ENCODE measurements around the gene SLC24A3. TPM values are rescaled to one million over a fixed set of nuclear protein-coding genes. Genes with fewer than 3 reads are reported as not detected.

SLC24A3 gene
- total RNA-seq, 1 donor from 2014 or later, result 0.21 TPM

- Histone ChIP-seq H4K20me1 (ENCODE audit: low read depth) (no peaks in the 10 kb centered on the region), H3K27me3 (no peaks in the 10 kb centered on the region), H3K4me2 (no peak overlapping the region), H3K27ac (no peak overlapping the region), H3K79me2 (ENCODE audit: low read depth) (no peaks in the 10 kb centered on the region), H3F3A (ENCODE audit: low read depth) (no peaks in the 10 kb centered on the region), H3K4me1 (no peaks in the 10 kb centered on the region), H3K9ac (no peak overlapping the region), H3K4me3 (no peak overlapping the region), H3K36me3 (no peaks in the 10 kb centered on the region), H2AFZ (replicated peaks) (no peak overlapping the region), H3K9me3 (ENCODE audit: low read depth) (no peaks in the 10 kb centered on the region)
- peaks cover 6% of the 10 kb centered on the region for H3K9me3 Mint-ChIP-seq
- peaks cover 3% of the 10 kb centered on the region for H3K27me3 Mint-ChIP-seq (ENCODE audit: insufficient read depth, low read depth)
- DNase-seq (ENCODE audit: low spot score), result no peak
- H3K4me1 Mint-ChIP-seq, result peaks cover 2% of the 10 kb centered on the region
- TF ChIP-seq, protein P1, sequence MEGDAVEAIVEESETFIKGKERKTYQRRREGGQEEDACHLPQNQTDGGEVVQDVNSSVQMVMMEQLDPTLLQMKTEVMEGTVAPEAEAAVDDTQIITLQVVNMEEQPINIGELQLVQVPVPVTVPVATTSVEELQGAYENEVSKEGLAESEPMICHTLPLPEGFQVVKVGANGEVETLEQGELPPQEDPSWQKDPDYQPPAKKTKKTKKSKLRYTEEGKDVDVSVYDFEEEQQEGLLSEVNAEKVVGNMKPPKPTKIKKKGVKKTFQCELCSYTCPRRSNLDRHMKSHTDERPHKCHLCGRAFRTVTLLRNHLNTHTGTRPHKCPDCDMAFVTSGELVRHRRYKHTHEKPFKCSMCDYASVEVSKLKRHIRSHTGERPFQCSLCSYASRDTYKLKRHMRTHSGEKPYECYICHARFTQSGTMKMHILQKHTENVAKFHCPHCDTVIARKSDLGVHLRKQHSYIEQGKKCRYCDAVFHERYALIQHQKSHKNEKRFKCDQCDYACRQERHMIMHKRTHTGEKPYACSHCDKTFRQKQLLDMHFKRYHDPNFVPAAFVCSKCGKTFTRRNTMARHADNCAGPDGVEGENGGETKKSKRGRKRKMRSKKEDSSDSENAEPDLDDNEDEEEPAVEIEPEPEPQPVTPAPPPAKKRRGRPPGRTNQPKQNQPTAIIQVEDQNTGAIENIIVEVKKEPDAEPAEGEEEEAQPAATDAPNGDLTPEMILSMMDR (IDR thresholded peaks at IDR 0.05), result no peak
- no peak for TF ChIP-seq EZH2phosphoT487 (IDR thresholded peaks at IDR 0.05)
- no peak for TF ChIP-seq EZH2 (IDR thresholded peaks at IDR 0.05)
- no peak overlapping the region for H3K27ac Mint-ChIP-seq
- no peak overlapping the region for H3K4me3 Mint-ChIP-seq
- no peaks in the 10 kb centered on the region for H3K36me3 Mint-ChIP-seq
Observed at GRCh38 chr20:19448632-19449031, 236.2 kb downstream of the SLC24A3 start.

DNA sequence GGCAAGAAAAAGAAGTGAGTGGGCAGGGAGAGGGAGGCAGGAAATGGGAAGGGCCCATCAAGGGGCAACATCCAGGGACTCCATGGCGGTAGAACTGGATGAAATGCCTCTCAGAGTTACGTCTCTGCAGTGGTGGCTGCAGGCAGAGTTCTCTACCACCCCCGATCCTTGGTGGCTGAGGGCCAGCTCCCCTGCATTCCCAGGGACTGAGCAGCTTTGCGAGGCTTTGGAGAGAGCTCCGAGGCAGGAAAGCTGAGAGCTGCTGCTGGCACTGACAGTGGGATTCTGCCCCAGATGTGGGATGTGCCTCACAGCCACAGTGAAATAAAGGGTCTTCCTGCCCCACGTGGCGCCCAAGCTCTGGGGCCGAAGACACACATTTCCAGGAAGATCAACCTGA is 236.6 kb downstream of the SLC24A3 start:
- no peak overlapping the region for H3K27ac Mint-ChIP-seq
- Histone ChIP-seq H3F3A (ENCODE audit: low read depth) (no peaks in the 10 kb centered on the region), H3K27me3 (no peaks in the 10 kb centered on the region), H3K27ac (no peak overlapping the region), H2AFZ (replicated peaks) (no peak overlapping the region), H3K36me3 (no peaks in the 10 kb centered on the region), H4K20me1 (ENCODE audit: low read depth) (no peaks in the 10 kb centered on the region), H3K4me2 (no peak overlapping the region), H3K9me3 (ENCODE audit: low read depth) (no peaks in the 10 kb centered on the region), H3K9ac (no peak overlapping the region), H3K79me2 (ENCODE audit: low read depth) (no peaks in the 10 kb centered on the region), H3K4me3 (no peak overlapping the region), H3K4me1 (no peaks in the 10 kb centered on the region)
- peaks cover 1% of the 10 kb centered on the region for H3K9me3 Mint-ChIP-seq
- no peak for DNase-seq (ENCODE audit: low spot score)
- peaks cover 6% of the 10 kb centered on the region for H3K4me1 Mint-ChIP-seq
- no peak overlapping the region for H3K4me3 Mint-ChIP-seq
- peaks cover 3% of the 10 kb centered on the region for H3K27me3 Mint-ChIP-seq (ENCODE audit: insufficient read depth, low read depth)
- H3K36me3 Mint-ChIP-seq, result no peaks in the 10 kb centered on the region
- TF ChIP-seq EZH2phosphoT487 (IDR thresholded peaks at IDR 0.05) (no peak), EZH2 (IDR thresholded peaks at IDR 0.05) (no peak)
- TF ChIP-seq, protein P1 (IDR thresholded peaks at IDR 0.05), result no peak

- Histone ChIP-seq H3K4me2 (no peak overlapping the region), H3K27ac (no peak overlapping the region), H3K36me3 (no peaks in the 10 kb centered on the region), H3K9ac (no peak overlapping the region), H4K20me1 (ENCODE audit: low read depth) (no peaks in the 10 kb centered on the region), H3K79me2 (ENCODE audit: low read depth) (no peaks in the 10 kb centered on the region), H3K9me3 (ENCODE audit: low read depth) (no peaks in the 10 kb centered on the region), H3F3A (ENCODE audit: low read depth) (no peaks in the 10 kb centered on the region), H3K27me3 (no peaks in the 10 kb centered on the region), H3K4me1 (no peaks in the 10 kb centered on the region), H2AFZ (replicated peaks) (no peak overlapping the region), H3K4me3 (no peak overlapping the region)
- no peak overlapping the region for H3K4me3 Mint-ChIP-seq
- no peaks in the 10 kb centered on the region for H3K9me3 Mint-ChIP-seq
- peaks cover 6% of the 10 kb centered on the region for H3K4me1 Mint-ChIP-seq
- H3K27ac Mint-ChIP-seq, result no peak overlapping the region
- TF ChIP-seq EZH2 (IDR thresholded peaks at IDR 0.05), result no peak
- TF ChIP-seq EZH2phosphoT487 (IDR thresholded peaks at IDR 0.05), result no peak
- TF ChIP-seq, protein P1 (IDR thresholded peaks at IDR 0.05), result no peak
- H3K27me3 Mint-ChIP-seq (ENCODE audit: insufficient read depth, low read depth), result peaks cover 3% of the 10 kb centered on the region
- H3K36me3 Mint-ChIP-seq, result no peaks in the 10 kb centered on the region
- DNase-seq (ENCODE audit: low spot score), result no peak
Observed at GRCh38 chr20:19451231-19451922, 238.9 kb downstream of the SLC24A3 start.
